IPS-20b (cell line): ENCODE data around the gene ANKRD2.
"Not testable (repeated sequence)": the region's sequence is repeated elsewhere in the genome, so short reads cannot be mapped to it uniquely, and the experiment has no call there.

Experiments used
- H3K27ac ChIP-seq: one replicate; pipeline ENCODE4 v1.5.1; 2013; ENCODE audit warnings: low read length
- H3K27me3 ChIP-seq: 2 replicates; pipeline ENCODE4 v1.6.1; 2013; ENCODE audit warnings: mild to moderate bottlenecking, low read length, inconsistent platforms; ENCODE audit not compliant: insufficient read depth
- H3K36me3 ChIP-seq: 2 replicates; pipeline ENCODE4 v1.6.1; 2013; ENCODE audit warnings: low read depth, mild to moderate bottlenecking, inconsistent platforms, low read length, moderate library complexity; ENCODE audit not compliant: insufficient read depth
- H3K4me1 ChIP-seq: 2 replicates; pipeline ENCODE4 v1.6.1; 2013; ENCODE audit warnings: mild to moderate bottlenecking, control low read depth, inconsistent platforms, low read length, moderate library complexity; ENCODE audit not compliant: insufficient read depth
- H3K4me3 ChIP-seq: 2 replicates; pipeline ENCODE4 v1.5.1; 2013; ENCODE audit warnings: mild to moderate bottlenecking, low read length, inconsistent platforms
- H3K9ac ChIP-seq: 2 replicates; pipeline ENCODE4 v1.6.1; 2013; ENCODE audit warnings: low read depth, mild to moderate bottlenecking, inconsistent platforms, low read length, moderate library complexity
- H3K9me3 ChIP-seq: 2 replicates; pipeline ENCODE4 v1.6.1; 2013; ENCODE audit warnings: mild to moderate bottlenecking, low read depth, low read length, inconsistent platforms; ENCODE audit not compliant: insufficient read depth

ANKRD2 gene

GRCh38 chr10:97548828-97549455 is 23.6 kb upstream of the ANKRD2 start:
- no peak overlapping the region for H3K27ac ChIP-seq
- H3K36me3 ChIP-seq = no peaks in the 10 kb centered on the region
- H3K27me3 ChIP-seq = no peaks in the 10 kb centered on the region
- H3K9ac ChIP-seq = no peak overlapping the region
- no peak overlapping the region for H3K4me3 ChIP-seq
- no peaks in the 10 kb centered on the region for H3K9me3 ChIP-seq
- peaks cover 23% of the 10 kb centered on the region; the same call in 1 of the 2 replicates for H3K4me1 ChIP-seq

DNA sequence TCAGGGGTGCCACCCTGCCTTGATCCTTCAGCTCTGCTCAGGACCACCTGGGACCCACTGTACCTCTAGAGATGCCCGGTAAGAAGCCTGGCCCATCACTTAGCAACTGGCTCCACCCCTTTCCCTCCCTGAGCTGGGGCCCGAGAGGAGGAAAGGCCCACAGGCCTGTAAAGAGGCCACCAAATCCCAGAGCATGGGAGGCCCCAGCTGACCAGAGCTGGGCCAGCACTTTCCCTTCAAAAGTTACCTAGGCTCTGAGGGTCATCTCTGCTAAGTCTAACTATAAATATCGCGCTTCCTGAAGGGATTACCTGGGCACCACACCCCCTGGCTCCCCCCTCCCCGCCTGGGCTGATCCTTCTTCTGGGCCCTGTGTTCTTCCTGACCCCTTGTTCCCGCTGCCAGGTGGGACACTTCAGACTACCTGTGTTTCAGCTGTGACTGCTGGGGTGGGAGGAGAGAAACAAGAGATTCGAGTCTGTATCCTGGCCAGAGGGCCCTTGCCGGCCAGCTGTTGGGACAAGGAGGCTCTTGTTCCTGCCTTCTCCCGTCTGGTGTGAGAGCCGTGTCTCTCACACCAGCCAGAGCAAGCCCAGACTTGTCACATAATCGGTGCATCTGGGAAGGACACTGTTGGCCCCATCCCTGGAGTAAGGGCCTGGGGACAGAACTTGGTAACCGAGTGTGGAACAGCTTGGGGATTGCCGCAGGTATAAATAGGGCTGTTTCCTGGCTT is 22.8 kb upstream of the ANKRD2 start:
- no peaks in the 10 kb centered on the region for H3K9me3 ChIP-seq
- H3K36me3 ChIP-seq = no peaks in the 10 kb centered on the region
- H3K4me3 ChIP-seq = peak overlapping the region; percentile 18; the same call in 1 of the 2 replicates
- peak overlapping the region; percentile 10 for H3K27ac ChIP-seq
- H3K27me3 ChIP-seq = no peaks in the 10 kb centered on the region
- peaks cover 25% of the 10 kb centered on the region; the same call in 1 of the 2 replicates for H3K4me1 ChIP-seq
- H3K9ac ChIP-seq = peak overlapping the region; percentile 39; the same call in 1 of the 2 replicates

GRCh38 chr10:97550336-97551149 is 22.0 kb upstream of the ANKRD2 start:
- Histone ChIP-seq H3K27me3 (no peaks in the 10 kb centered on the region), H3K36me3 (no peaks in the 10 kb centered on the region), H3K4me1 (peaks cover 25% of the 10 kb centered on the region; the same call in 1 of the 2 replicates), H3K27ac (no peak overlapping the region), H3K9me3 (peaks cover 5% of the 10 kb centered on the region), H3K4me3 (no peak overlapping the region; the same call in 1 of the 2 replicates), H3K9ac (peak overlapping the region; percentile 39; the same call in 1 of the 2 replicates)

- Histone ChIP-seq H3K27ac (no peak overlapping the region), H3K9me3 (peaks cover 5% of the 10 kb centered on the region), H3K4me3 (no peak overlapping the region)
These were observed 21.3 kb upstream of the ANKRD2 start for GRCh38 chr10:97551271-97551670.

DNA sequence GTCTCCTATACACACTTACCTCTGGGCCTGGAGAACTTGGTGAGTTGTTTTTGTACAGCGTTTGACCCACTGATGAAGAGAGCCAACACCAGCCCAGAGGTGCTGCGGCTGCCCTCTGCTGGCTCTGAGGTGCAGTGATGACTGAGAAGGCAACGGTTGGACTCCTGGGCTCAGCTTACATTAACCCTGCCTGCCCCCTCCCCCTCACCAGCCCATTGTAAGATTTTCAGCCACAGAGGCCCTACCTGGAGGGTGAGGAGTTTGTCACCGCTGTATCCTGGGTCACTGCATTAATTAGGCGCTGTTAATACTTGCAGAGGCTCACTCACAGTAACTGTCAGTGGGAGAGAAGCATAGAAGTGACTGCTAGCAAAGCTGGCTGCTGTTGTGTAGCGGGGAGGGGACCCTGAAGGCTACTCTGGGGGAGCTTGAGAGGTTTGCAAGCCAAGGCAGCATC is 19.0 kb upstream of the ANKRD2 start:
- no peak overlapping the region for H3K27ac ChIP-seq
- H3K9ac ChIP-seq = peak overlapping the region; percentile 29; the same call in 1 of the 2 replicates
- peak overlapping the region; percentile 49; the same call in 1 of the 2 replicates for H3K4me3 ChIP-seq
- peaks cover 25% of the 10 kb centered on the region; the same call in 1 of the 2 replicates for H3K4me1 ChIP-seq
- H3K9me3 ChIP-seq = peaks cover 5% of the 10 kb centered on the region
- no peaks in the 10 kb centered on the region for H3K36me3 ChIP-seq
- no peaks in the 10 kb centered on the region for H3K27me3 ChIP-seq

More at GRCh38 chr10:97551271-97551670, 21.3 kb upstream of the ANKRD2 start:
- Histone ChIP-seq H3K9ac (no peak overlapping the region), H3K27me3 (no peaks in the 10 kb centered on the region), H3K36me3 (no peaks in the 10 kb centered on the region), H3K4me1 (peaks cover 25% of the 10 kb centered on the region; the same call in 1 of the 2 replicates)

- H3K4me3 ChIP-seq, H3K27ac ChIP-seq, H3K9me3 ChIP-seq, H3K36me3 ChIP-seq, H3K27me3 ChIP-seq: not testable (repeated sequence)
- H3K4me1 ChIP-seq = peaks cover 22% of the 10 kb centered on the region; the same call in 1 of the 2 replicates
- peak overlapping the region; percentile 29; the same call in 1 of the 2 replicates for H3K9ac ChIP-seq
These were observed 18.2 kb upstream of the ANKRD2 start for GRCh38 chr10:97554336-97554735.

GRCh38 chr10:97555541-97555940 is 17.0 kb upstream of the ANKRD2 start:
- H3K36me3 ChIP-seq, H3K4me1 ChIP-seq, H3K4me3 ChIP-seq, H3K27me3 ChIP-seq, H3K9ac ChIP-seq, H3K9me3 ChIP-seq, H3K27ac ChIP-seq: not testable (repeated sequence)

DNA sequence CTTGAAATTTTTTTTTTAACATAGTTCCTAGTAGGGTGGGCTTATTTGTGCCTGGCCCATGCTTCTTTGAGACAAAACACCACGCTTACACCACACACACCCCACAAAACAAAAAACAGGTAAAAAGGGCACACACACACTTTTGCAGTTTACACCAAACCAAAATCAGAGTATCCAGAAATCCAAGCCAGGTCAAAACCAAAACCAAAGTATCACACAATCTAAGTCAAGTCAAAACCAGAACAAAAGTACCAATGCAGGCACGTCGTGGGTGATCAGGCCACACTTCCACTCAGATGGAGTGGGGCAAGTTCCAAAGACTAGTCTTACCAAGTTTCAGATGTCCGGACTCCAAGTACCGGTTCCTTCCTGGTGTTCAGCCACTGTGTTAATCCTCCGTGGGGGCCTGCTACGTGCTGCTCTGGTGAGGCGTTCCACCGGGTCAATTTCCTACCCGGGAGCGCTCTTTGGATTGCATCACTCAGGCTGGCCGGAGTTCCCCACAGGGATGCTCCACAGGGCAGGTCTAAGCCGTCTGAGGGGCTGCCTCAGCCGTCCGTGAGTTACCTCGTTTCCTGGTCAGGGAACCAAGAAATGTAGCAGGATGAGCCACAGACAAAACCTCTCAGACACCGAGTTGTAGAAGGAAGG is 11.7 kb upstream of the ANKRD2 start:
- not testable (repeated sequence) for H3K4me3 ChIP-seq, H3K36me3 ChIP-seq, H3K9me3 ChIP-seq, H3K27ac ChIP-seq, H3K9ac ChIP-seq, H3K27me3 ChIP-seq, H3K4me1 ChIP-seq

GRCh38 chr10:97561386-97562077 is 11.0 kb upstream of the ANKRD2 start:
- H3K4me3 ChIP-seq, H3K27me3 ChIP-seq, H3K4me1 ChIP-seq, H3K9me3 ChIP-seq, H3K36me3 ChIP-seq, H3K9ac ChIP-seq, H3K27ac ChIP-seq: not testable (repeated sequence)

GRCh38 chr10:97562329-97562728 is 10.2 kb upstream of the ANKRD2 start:
- not testable (repeated sequence) for H3K27me3 ChIP-seq, H3K36me3 ChIP-seq, H3K9me3 ChIP-seq, H3K9ac ChIP-seq, H3K4me1 ChIP-seq, H3K27ac ChIP-seq, H3K4me3 ChIP-seq

DNA sequence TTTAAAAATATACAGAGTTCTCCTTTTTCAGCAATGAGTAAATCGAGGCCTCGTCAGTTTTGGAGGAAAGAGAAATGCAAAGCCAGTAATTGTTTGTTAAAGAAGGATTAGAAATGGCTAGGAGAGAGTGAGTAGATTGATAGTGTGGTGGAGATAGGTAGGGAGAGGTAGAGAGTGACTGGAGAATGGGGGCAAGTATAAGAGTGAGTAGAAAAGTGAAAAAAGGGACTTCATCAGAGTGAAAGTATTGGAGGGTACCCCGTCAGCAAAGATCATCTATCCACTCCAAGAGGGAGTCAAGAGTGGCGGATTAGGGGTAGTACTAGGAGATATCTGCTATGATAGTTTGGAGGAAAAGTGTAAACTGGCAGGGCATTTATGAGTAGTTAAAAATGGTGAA is 9.2 kb upstream of the ANKRD2 start:
- H3K9ac ChIP-seq = no peak overlapping the region
- no peak overlapping the region for H3K27ac ChIP-seq
- H3K9me3 ChIP-seq = no peaks in the 10 kb centered on the region
- H3K36me3 ChIP-seq = no peaks in the 10 kb centered on the region
- H3K4me3 ChIP-seq = no peak overlapping the region
- H3K27me3 ChIP-seq = no peaks in the 10 kb centered on the region
- no peaks in the 10 kb centered on the region for H3K4me1 ChIP-seq
